Suprapubic skin (tissue), 3 donors: ENCODE results near the gene RNASEH2B.

Source experiments
- EP300 ChIP-seq: sonication (generic); formaldehyde crosslinking; IDR thresholded peaks from one replicate; pipeline ENCODE4 v1.6.1; 2017; ENCODE audit warnings: antibody characterized with exemption
- POLR2A ChIP-seq, 2 donors: fragments of 450-650 bp; IDR thresholded peaks; one replicate each; pipeline ENCODE4 v1.6.1; 2017; ENCODE audit warnings: antibody characterized with exemption in 2 of 2, mild to moderate bottlenecking in 2 of 2, moderate library complexity in 2 of 2
- TF ChIP-seq, protein P1 (sequence below), 2 donors: fragments of 200-600 bp in 1 of 2; fragments of 450-650 bp in 1 of 2; sonication (generic) in 1 of 2; IDR thresholded peaks; one replicate each; pipeline ENCODE4 v1.5.1; 2016 to 2019; ENCODE audit warnings: antibody characterized with exemption in 2 of 2, mild to moderate bottlenecking in 1 of 2, moderate library complexity in 1 of 2

GRCh38 chr13:50998326-50998725 lies 88.7 kb downstream of the RNASEH2B start:
- TF ChIP-seq POLR2A (IDR thresholded peaks at IDR 0.05) = no peak
- TF ChIP-seq, protein P1, sequence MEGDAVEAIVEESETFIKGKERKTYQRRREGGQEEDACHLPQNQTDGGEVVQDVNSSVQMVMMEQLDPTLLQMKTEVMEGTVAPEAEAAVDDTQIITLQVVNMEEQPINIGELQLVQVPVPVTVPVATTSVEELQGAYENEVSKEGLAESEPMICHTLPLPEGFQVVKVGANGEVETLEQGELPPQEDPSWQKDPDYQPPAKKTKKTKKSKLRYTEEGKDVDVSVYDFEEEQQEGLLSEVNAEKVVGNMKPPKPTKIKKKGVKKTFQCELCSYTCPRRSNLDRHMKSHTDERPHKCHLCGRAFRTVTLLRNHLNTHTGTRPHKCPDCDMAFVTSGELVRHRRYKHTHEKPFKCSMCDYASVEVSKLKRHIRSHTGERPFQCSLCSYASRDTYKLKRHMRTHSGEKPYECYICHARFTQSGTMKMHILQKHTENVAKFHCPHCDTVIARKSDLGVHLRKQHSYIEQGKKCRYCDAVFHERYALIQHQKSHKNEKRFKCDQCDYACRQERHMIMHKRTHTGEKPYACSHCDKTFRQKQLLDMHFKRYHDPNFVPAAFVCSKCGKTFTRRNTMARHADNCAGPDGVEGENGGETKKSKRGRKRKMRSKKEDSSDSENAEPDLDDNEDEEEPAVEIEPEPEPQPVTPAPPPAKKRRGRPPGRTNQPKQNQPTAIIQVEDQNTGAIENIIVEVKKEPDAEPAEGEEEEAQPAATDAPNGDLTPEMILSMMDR (IDR thresholded peaks at IDR 0.05) = no peak
- TF ChIP-seq EP300 = no peak
